ENCODE data around the gene DGCR8. TPM values are rescaled to one million over a fixed set of nuclear protein-coding genes. Genes with fewer than 3 reads are reported as not detected.

DGCR8 gene
- total and polyA plus RNA-seq, 5 donors from 2014 or later = 2.7 to 41.1 (median 5.1) TPM

DNA sequence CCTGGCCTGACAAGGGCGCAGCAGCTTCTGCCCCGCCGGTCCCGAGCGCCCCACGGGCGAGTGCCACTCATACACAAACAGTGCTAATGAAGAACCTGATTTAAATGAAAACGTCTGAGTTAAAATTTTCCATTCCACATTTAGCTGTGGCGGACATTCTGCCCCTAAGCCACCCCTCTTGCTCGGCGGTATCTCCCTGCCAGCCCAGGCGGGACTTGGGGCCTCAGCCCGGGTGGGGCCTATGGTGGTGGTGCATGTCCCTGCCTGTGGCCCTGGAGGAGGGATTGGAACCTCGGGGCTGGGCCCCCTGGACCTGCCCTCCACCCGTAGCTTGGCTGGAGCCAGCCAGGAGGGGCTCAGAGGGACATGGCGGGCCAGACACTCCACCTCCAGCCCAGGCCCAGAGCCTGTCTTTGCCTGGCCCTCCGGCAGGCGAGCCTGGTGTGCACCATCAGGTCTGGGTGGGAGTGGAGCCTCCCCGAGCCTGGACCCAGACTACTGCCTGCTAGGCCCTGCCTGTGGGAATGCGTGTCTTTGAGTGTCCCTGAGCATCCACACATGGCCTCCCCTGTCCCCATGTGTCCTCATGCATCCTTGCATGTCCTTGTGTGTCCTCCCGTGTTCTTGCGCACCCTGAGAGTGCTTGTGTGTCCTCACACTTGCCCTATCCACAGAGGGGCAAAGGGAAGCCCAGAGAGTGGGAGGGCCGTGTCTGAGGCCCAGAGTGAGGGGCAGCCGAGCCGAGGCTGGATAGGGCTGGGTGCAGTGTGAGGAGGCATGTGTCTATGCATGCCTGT, 56.0 kb downstream of the DGCR8 start:
- Histone ChIP-seq H3K27ac (ENCODE audit: insufficient read depth, low read length, poor library complexity, severe bottlenecking) (no peak overlapping the region), H3K36me3 (ENCODE audit: control insufficient read depth, insufficient read depth, low read length) (no peaks in the 10 kb centered on the region), H3K4me3 (ENCODE audit: low read depth, low read length) (no peak overlapping the region), H3K9me3 (ENCODE audit: control insufficient read depth in 2 of 2, low read length in 2 of 2) (no peaks in the 10 kb centered on the region), H3K4me1 (ENCODE audit: control insufficient read depth, insufficient read depth, low read length, poor library complexity, severe bottlenecking) (peaks cover 25% of the 10 kb centered on the region), H3K27me3 (ENCODE audit: control insufficient read depth, insufficient read depth, low read length) (no peaks in the 10 kb centered on the region)
- ATAC-seq (ENCODE audit: low read depth in 2 of 2) = no peak
- no peak for DNase-seq
- Mint-ChIP-seq H3K9me3 (no peaks in the 10 kb centered on the region), H3K27ac (peak overlapping the region in 1 of 3 donors; percentile 87), H3K27me3 (no peaks in the 10 kb centered on the region), H3K4me3 (peak overlapping the region in 3 of 4 donors; percentile 61 to 83 (median 79)), H3K36me3 (no peaks in the 10 kb centered on the region), H3K4me1 (peaks cover 0 to 53% (median 16%) of the 10 kb centered on the region in 4 donors)

- peak overlapping the region in 3 of 4 donors; percentile 61 to 83 (median 79) for H3K4me3 Mint-ChIP-seq
- H3K9me3 Mint-ChIP-seq = no peaks in the 10 kb centered on the region
- Histone ChIP-seq H3K27ac (ENCODE audit: insufficient read depth, low read length, poor library complexity, severe bottlenecking) (no peak overlapping the region), H3K4me1 (ENCODE audit: control insufficient read depth, insufficient read depth, low read length, poor library complexity, severe bottlenecking) (peaks cover 25% of the 10 kb centered on the region), H3K36me3 (ENCODE audit: control insufficient read depth, insufficient read depth, low read length) (no peaks in the 10 kb centered on the region), H3K4me3 (ENCODE audit: low read depth, low read length) (no peak overlapping the region), H3K27me3 (ENCODE audit: control insufficient read depth, insufficient read depth, low read length) (no peaks in the 10 kb centered on the region), H3K9me3 (ENCODE audit: control insufficient read depth in 2 of 2, low read length in 2 of 2) (no peaks in the 10 kb centered on the region)
- no peaks in the 10 kb centered on the region for H3K36me3 Mint-ChIP-seq
- H3K27me3 Mint-ChIP-seq = no peaks in the 10 kb centered on the region
- ATAC-seq (ENCODE audit: low read depth in 2 of 2) = no peak
- DNase-seq = no peak
- peak overlapping the region in 1 of 3 donors; percentile 87 for H3K27ac Mint-ChIP-seq
- H3K4me1 Mint-ChIP-seq = peaks cover 0 to 53% (median 16%) of the 10 kb centered on the region in 4 donors
Measured at GRCh38 chr22:20136603-20136873, 56.5 kb downstream of the DGCR8 start.

- H3K36me3 Mint-ChIP-seq = no peaks in the 10 kb centered on the region
- H3K9me3 Mint-ChIP-seq = no peaks in the 10 kb centered on the region
- H3K4me1 ChIP-seq (ENCODE audit: control insufficient read depth, insufficient read depth, low read length, poor library complexity, severe bottlenecking) = peaks cover 24% of the 10 kb centered on the region
- H3K4me3 ChIP-seq (ENCODE audit: low read depth, low read length) = no peak overlapping the region
- no peaks in the 10 kb centered on the region for H3K27me3 Mint-ChIP-seq
- H3K4me3 Mint-ChIP-seq = peak overlapping the region in 1 of 4 donors; percentile 19
- no peak overlapping the region for H3K27ac ChIP-seq (ENCODE audit: insufficient read depth, low read length, poor library complexity, severe bottlenecking)
- peaks cover 0 to 53% (median 16%) of the 10 kb centered on the region in 4 donors for H3K4me1 Mint-ChIP-seq
- ATAC-seq (ENCODE audit: low read depth in 2 of 2) (no peak), DNase-seq (no peak)
- no peaks in the 10 kb centered on the region for H3K36me3 ChIP-seq (ENCODE audit: control insufficient read depth, insufficient read depth, low read length)
- H3K27ac Mint-ChIP-seq = no peak overlapping the region
- H3K9me3 ChIP-seq (ENCODE audit: control insufficient read depth in 2 of 2, low read length in 2 of 2) = no peaks in the 10 kb centered on the region
- no peaks in the 10 kb centered on the region for H3K27me3 ChIP-seq (ENCODE audit: control insufficient read depth, insufficient read depth, low read length)
Measured at GRCh38 chr22:20137113-20137512, 57.1 kb downstream of the DGCR8 start.

DNA sequence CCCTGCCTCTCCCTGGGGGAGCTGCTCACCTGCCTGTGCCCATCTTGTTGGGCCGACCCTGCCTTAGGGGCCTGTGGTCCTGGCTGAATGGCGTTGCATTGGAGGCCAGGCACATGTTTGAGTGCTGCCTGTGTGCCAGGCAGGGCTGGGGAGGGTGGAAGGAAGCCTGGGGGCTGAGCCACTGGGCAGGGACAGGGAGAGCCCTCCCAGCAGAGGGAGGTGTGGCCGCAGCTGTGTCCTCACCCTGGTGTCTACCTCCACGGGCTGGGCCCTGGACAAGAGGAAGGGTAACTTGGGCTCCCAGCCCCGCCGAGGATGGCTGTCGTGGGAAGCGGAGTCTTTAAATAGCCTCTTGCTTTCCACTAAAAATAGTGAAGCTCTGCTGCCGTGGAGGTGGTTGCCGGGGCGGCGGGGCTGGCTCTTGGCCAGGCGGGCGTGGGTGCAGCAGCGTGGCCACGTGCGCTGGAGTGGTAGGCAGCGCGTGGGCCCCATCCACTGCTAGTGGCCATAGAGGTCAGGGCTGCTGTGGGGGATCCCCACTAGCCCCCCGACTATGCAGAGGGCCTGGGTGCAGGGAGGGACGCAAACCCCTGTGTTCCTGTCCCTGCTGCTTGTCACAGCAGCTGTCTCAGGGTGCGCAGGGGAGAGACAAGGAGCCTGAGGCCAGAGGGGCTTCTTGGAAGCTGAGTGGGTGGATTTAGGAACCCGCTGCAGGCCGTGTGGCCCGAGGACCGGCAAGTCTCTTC, 57.8 kb downstream of the DGCR8 start:
- Histone ChIP-seq H3K36me3 (ENCODE audit: control insufficient read depth, insufficient read depth, low read length) (no peaks in the 10 kb centered on the region), H3K27ac (ENCODE audit: insufficient read depth, low read length, poor library complexity, severe bottlenecking) (no peak overlapping the region), H3K4me3 (ENCODE audit: low read depth, low read length) (no peak overlapping the region), H3K9me3 (ENCODE audit: control insufficient read depth in 2 of 2, low read length in 2 of 2) (no peaks in the 10 kb centered on the region), H3K4me1 (ENCODE audit: control insufficient read depth, insufficient read depth, low read length, poor library complexity, severe bottlenecking) (peaks cover 17% of the 10 kb centered on the region), H3K27me3 (ENCODE audit: control insufficient read depth, insufficient read depth, low read length) (no peaks in the 10 kb centered on the region)
- Mint-ChIP-seq H3K4me1 (peaks cover 0 to 48% (median 15%) of the 10 kb centered on the region in 4 donors), H3K4me3 (peak overlapping the region in 1 of 4 donors; percentile 19), H3K36me3 (no peaks in the 10 kb centered on the region), H3K27ac (peak overlapping the region in 1 of 3 donors; percentile 55), H3K27me3 (no peaks in the 10 kb centered on the region), H3K9me3 (no peaks in the 10 kb centered on the region)
- no peak for DNase-seq
- no peak for ATAC-seq (ENCODE audit: low read depth in 2 of 2)

- peaks cover 0 to 43% (median 13%) of the 10 kb centered on the region in 4 donors for H3K4me1 Mint-ChIP-seq
- DNase-seq (no peak), ATAC-seq (ENCODE audit: low read depth in 2 of 2) (no peak)
- peaks cover 13% of the 10 kb centered on the region for H3K4me1 ChIP-seq (ENCODE audit: control insufficient read depth, insufficient read depth, low read length, poor library complexity, severe bottlenecking)
- no peaks in the 10 kb centered on the region for H3K36me3 ChIP-seq (ENCODE audit: control insufficient read depth, insufficient read depth, low read length)
- H3K4me3 ChIP-seq (ENCODE audit: low read depth, low read length) = no peak overlapping the region
- no peaks in the 10 kb centered on the region for H3K9me3 ChIP-seq (ENCODE audit: control insufficient read depth in 2 of 2, low read length in 2 of 2)
- H3K4me3 Mint-ChIP-seq = no peak overlapping the region
- no peaks in the 10 kb centered on the region for H3K27me3 ChIP-seq (ENCODE audit: control insufficient read depth, insufficient read depth, low read length)
- no peaks in the 10 kb centered on the region for H3K27me3 Mint-ChIP-seq
- no peaks in the 10 kb centered on the region for H3K36me3 Mint-ChIP-seq
- H3K27ac Mint-ChIP-seq = peak overlapping the region in 1 of 3 donors; percentile 36
- no peaks in the 10 kb centered on the region for H3K9me3 Mint-ChIP-seq
- H3K27ac ChIP-seq (ENCODE audit: insufficient read depth, low read length, poor library complexity, severe bottlenecking) = no peak overlapping the region
Measured at GRCh38 chr22:20138417-20138738, 58.3 kb downstream of the DGCR8 start.

DNA sequence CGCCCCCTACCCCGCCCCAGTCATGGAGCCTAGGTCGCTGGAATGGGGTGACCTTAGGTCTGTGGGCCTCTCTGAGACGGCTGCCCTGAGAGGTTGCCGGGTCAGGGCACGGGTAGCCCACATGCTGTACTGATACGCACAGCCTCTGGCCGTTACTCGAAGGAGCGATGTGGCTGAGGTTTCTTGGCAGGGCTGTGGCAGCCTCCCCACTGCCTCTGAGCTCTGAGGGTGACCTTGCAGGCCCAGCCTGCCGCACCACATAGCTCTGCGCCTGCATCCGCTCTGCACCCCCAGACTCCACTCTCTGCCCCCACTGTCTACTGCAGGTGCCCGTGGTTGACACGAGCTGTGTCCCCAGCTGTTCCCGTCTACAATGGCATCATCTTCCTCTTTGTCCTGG, 58.8 kb downstream of the DGCR8 start:
- Histone ChIP-seq H3K27ac (ENCODE audit: insufficient read depth, low read length, poor library complexity, severe bottlenecking) (no peak overlapping the region), H3K27me3 (ENCODE audit: control insufficient read depth, insufficient read depth, low read length) (no peaks in the 10 kb centered on the region), H3K4me3 (ENCODE audit: low read depth, low read length) (no peak overlapping the region), H3K36me3 (ENCODE audit: control insufficient read depth, insufficient read depth, low read length) (no peaks in the 10 kb centered on the region), H3K4me1 (ENCODE audit: control insufficient read depth, insufficient read depth, low read length, poor library complexity, severe bottlenecking) (peaks cover 9% of the 10 kb centered on the region), H3K9me3 (ENCODE audit: control insufficient read depth in 2 of 2, low read length in 2 of 2) (no peaks in the 10 kb centered on the region)
- no peaks in the 10 kb centered on the region for H3K9me3 Mint-ChIP-seq
- H3K4me1 Mint-ChIP-seq = peaks cover 0 to 39% (median 10%) of the 10 kb centered on the region in 4 donors
- H3K27ac Mint-ChIP-seq = no peak overlapping the region
- no peak for DNase-seq
- H3K27me3 Mint-ChIP-seq = no peaks in the 10 kb centered on the region
- H3K4me3 Mint-ChIP-seq = no peak overlapping the region
- ATAC-seq (ENCODE audit: low read depth in 2 of 2) = no peak
- no peaks in the 10 kb centered on the region for H3K36me3 Mint-ChIP-seq

GRCh38 chr22:20139391-20140106, 59.5 kb downstream of the DGCR8 start:
- Histone ChIP-seq H3K4me1 (ENCODE audit: control insufficient read depth, insufficient read depth, low read length, poor library complexity, severe bottlenecking) (peaks cover 9% of the 10 kb centered on the region), H3K4me3 (ENCODE audit: low read depth, low read length) (no peak overlapping the region), H3K36me3 (ENCODE audit: control insufficient read depth, insufficient read depth, low read length) (no peaks in the 10 kb centered on the region), H3K9me3 (ENCODE audit: control insufficient read depth in 2 of 2, low read length in 2 of 2) (no peaks in the 10 kb centered on the region), H3K27me3 (ENCODE audit: control insufficient read depth, insufficient read depth, low read length) (no peaks in the 10 kb centered on the region), H3K27ac (ENCODE audit: insufficient read depth, low read length, poor library complexity, severe bottlenecking) (no peak overlapping the region)
- H3K4me1 Mint-ChIP-seq = peaks cover 0 to 32% (median 7%) of the 10 kb centered on the region in 4 donors
- DNase-seq (no peak), ATAC-seq (ENCODE audit: low read depth in 2 of 2) (no peak)
- H3K9me3 Mint-ChIP-seq = no peaks in the 10 kb centered on the region
- no peak overlapping the region for H3K4me3 Mint-ChIP-seq
- H3K27me3 Mint-ChIP-seq = no peaks in the 10 kb centered on the region
- H3K36me3 Mint-ChIP-seq = no peaks in the 10 kb centered on the region
- no peak overlapping the region for H3K27ac Mint-ChIP-seq
